Measurements from ENCODE around the gene ITGA8. TPM values are rescaled to one million over a fixed set of nuclear protein-coding genes. Genes with fewer than 3 reads are reported as not detected.

ITGA8 gene
- total RNA-seq, 4 donors from 2014 or later, result 1.6 to 8.2 (median 4.2) TPM

DNA sequence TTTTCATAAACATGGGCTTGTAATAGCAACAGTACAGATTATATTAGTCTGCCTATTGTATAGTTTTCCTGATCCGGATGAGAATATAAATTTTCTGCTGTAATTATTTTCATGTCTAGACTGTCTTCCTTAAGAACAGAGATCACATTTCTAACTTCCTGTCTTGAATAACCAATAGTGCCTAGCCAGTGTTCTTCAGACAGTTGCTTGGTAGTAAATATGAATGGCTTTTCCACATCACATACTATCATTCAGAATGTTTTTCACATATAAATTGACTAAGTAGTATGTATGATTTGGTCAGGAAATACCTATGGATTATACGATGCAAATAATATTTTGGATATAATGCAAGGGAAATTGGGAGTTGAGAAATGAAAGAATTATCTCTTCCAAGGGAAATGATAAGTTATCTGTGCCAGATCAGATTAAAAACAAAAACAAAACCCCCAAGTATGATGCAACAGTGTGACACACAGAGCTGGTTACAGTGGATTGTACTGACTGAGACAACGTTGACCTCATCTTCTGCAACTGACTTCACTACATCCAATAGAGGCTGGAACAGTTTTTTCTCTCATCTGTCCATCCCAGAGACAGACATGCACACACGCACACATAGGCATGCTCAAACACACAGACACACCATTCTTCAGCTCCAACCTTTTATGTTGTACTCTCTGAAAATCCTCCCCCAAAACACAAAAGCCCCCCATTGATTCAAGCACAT, 16.4 kb downstream of the ITGA8 start:
- intact Hi-C loops (cut with DNase I; ENCODE audit: low total_unique reads), result no loop called here
- no peak for DNase-seq (ENCODE audit: low spot score in 2 of 2)
- TF ChIP-seq, protein P1, sequence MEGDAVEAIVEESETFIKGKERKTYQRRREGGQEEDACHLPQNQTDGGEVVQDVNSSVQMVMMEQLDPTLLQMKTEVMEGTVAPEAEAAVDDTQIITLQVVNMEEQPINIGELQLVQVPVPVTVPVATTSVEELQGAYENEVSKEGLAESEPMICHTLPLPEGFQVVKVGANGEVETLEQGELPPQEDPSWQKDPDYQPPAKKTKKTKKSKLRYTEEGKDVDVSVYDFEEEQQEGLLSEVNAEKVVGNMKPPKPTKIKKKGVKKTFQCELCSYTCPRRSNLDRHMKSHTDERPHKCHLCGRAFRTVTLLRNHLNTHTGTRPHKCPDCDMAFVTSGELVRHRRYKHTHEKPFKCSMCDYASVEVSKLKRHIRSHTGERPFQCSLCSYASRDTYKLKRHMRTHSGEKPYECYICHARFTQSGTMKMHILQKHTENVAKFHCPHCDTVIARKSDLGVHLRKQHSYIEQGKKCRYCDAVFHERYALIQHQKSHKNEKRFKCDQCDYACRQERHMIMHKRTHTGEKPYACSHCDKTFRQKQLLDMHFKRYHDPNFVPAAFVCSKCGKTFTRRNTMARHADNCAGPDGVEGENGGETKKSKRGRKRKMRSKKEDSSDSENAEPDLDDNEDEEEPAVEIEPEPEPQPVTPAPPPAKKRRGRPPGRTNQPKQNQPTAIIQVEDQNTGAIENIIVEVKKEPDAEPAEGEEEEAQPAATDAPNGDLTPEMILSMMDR (IDR thresholded peaks at IDR 0.05), result no peak
- no peak for TF ChIP-seq POLR2A (IDR thresholded peaks at IDR 0.05)
- no peak overlapping the region for H3K4me3 ChIP-seq (ENCODE audit: low read depth, poor library complexity, severe bottlenecking)
- WGBS, 2 donors, result 76% methylated on average over 4 of the region's 4 CpGs

DNA sequence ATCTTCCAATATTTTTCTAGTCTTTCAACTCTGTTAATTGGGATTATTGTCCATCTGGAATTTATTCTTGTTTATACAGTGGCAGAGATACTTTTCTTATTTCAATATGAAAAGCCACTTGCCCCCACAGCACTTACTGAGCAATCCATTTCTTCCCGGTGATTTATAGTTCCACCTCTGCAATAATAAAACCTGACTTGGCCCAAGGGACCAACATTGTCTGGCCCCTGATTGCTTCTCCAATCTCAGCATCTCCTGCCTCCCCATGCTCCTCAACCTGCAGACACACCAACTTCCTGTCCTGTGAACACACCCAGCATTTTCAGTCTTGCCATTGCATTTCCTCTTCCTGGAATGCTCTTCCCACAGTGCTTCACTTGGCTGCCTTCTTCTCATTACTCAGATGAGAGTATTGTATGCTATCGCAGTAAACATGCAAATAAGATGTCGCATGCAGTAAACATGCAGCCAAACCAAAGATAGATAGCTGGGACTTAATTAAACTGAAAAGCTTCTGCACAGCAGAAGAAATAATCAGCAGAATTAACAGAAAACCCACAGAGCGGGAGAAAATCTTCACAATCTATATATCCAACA, 19.5 kb downstream of the ITGA8 start:
- intact Hi-C loops (cut with DNase I; ENCODE audit: low total_unique reads), result no loop called here
- H3K4me3 ChIP-seq (ENCODE audit: low read depth, poor library complexity, severe bottlenecking), result no peak overlapping the region
- 86 to 89% methylated on average over 4 of the region's 4 CpGs for WGBS, 2 donors
- no peak for DNase-seq (ENCODE audit: low spot score in 2 of 2)
- no peak for TF ChIP-seq POLR2A (IDR thresholded peaks at IDR 0.05)
- TF ChIP-seq, protein P1 (IDR thresholded peaks at IDR 0.05), result no peak

GRCh38 chr10:15695852-15696251, 23.9 kb downstream of the ITGA8 start:
- H3K4me3 ChIP-seq (ENCODE audit: low read depth, poor library complexity, severe bottlenecking), result no peak overlapping the region
- TF ChIP-seq, protein P1 (IDR thresholded peaks at IDR 0.05), result no peak
- no peak for TF ChIP-seq POLR2A (IDR thresholded peaks at IDR 0.05)
- 37 to 43% methylated on average over 12 of the region's 12 CpGs for WGBS, 2 donors
- no peak for DNase-seq (ENCODE audit: low spot score in 2 of 2)
- intact Hi-C loops (cut with DNase I; ENCODE audit: low total_unique reads), result no loop called here

DNA sequence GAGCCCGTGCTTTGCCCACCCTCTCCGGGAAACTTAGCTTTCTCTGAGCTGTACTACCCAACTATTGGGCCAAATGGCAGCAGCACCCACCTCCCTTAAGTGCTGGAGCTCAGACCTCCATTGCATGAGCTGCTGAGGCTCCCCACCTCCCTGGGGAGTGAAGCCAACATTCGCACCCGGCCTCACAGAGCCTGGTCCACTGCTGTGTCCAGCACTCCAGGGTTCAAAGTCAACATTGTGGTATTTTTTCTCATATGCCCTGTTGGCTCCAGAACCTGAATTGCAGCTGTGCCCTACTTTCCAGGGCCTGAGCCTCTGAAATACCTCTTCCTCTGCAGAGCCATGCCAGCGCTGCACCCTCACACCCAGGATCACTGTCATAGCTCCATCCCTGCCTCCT, 29.7 kb downstream of the ITGA8 start:
- TF ChIP-seq, protein P1 (IDR thresholded peaks at IDR 0.05), result no peak
- TF ChIP-seq POLR2A (IDR thresholded peaks at IDR 0.05), result no peak
- no peak for DNase-seq (ENCODE audit: low spot score in 2 of 2)
- H3K4me3 ChIP-seq (ENCODE audit: low read depth, poor library complexity, severe bottlenecking), result no peak overlapping the region
- intact Hi-C loops (cut with DNase I; ENCODE audit: low total_unique reads), result no loop called here
- 93 to 96% methylated on average over 4 to 5 of the region's 5 CpGs for WGBS, 2 donors

GRCh38 chr10:15684768-15685167, 35.0 kb downstream of the ITGA8 start:
- intact Hi-C loops (cut with DNase I; ENCODE audit: low total_unique reads), result no loop called here
- no peak for TF ChIP-seq POLR2A (IDR thresholded peaks at IDR 0.05)
- TF ChIP-seq, protein P1 (IDR thresholded peaks at IDR 0.05), result no peak
- 67 to 69% methylated on average over 4 of the region's 4 CpGs for WGBS, 2 donors
- no peak overlapping the region for H3K4me3 ChIP-seq (ENCODE audit: low read depth, poor library complexity, severe bottlenecking)
- no peak for DNase-seq (ENCODE audit: low spot score in 2 of 2)
